Stomach (tissue), 9 donors: ENCODE data around the gene KCNJ9. TPM values are rescaled to one million over a fixed set of nuclear protein-coding genes. Genes with fewer than 3 reads are reported as not detected.
A peak's percentile ranks its signal among the peaks of the same experiment; 100 is the strongest.

Experiments
- DNase-seq, 2 donors: peaks; one replicate each; pipeline versions ENCODE4 v3.0.0 to v3.0.0-alpha.2; 2013 to 2019
- H3K27ac ChIP-seq, 5 donors: fragments of 200-600 bp in 4 of 5; sonication (generic) in 4 of 5; one replicate each; pipeline ENCODE4 v1.5.1; 2013 to 2019; ENCODE audit warnings: mild to moderate bottlenecking in 1 of 5, moderate library complexity in 1 of 5
- H3K27me3 ChIP-seq, 3 donors: fragments of 200-600 bp; sonication (generic); one replicate each; pipeline ENCODE4 v1.5.1; 2017 to 2019; ENCODE audit warnings: mixed run types in 1 of 3
- H3K36me3 ChIP-seq, 4 donors: fragments of 200-600 bp; sonication (generic); 1 replicate in 3 of 4; 2 replicates in 1 of 4; pipeline ENCODE4 v1.5.1; 2016 to 2019
- H3K4me1 ChIP-seq, 4 donors: fragments of 200-600 bp; sonication (generic); one replicate each; pipeline ENCODE4 v1.5.1; 2016 to 2019
- H3K4me3 ChIP-seq, 4 donors: fragments of 200-600 bp; sonication (generic) in 3 of 4; one replicate each; pipeline ENCODE4 v1.5.1; 2016 to 2019; ENCODE audit warnings: mild to moderate bottlenecking in 1 of 4
- H3K9me3 ChIP-seq, 4 donors: fragments of 200-600 bp; sonication (generic); one replicate each; pipeline ENCODE4 v1.5.1; 2016 to 2019
- EP300 ChIP-seq: sonication (generic); formaldehyde crosslinking; IDR thresholded peaks from one replicate; pipeline ENCODE4 v1.6.1; 2017; ENCODE audit warnings: antibody characterized with exemption
- POLR2A ChIP-seq, 4 donors: fragments of 450-650 bp; IDR thresholded peaks; one replicate each; pipeline ENCODE4 v1.6.1; 2016; ENCODE audit warnings: antibody characterized with exemption in 4 of 4, control low read depth in 2 of 4, mild to moderate bottlenecking in 1 of 4, moderate library complexity in 1 of 4
- POLR2AphosphoS5 ChIP-seq, 3 donors: sonication (generic); formaldehyde crosslinking; IDR thresholded peaks; one replicate each; pipeline ENCODE4 v1.6.1; 2016; ENCODE audit warnings: antibody characterized with exemption in 3 of 3
- WGBS, 5 donors: extraction: QIAGEN DNeasy Blood & Tissue Kit in 3 of 5; methylation state at CpG; one replicate each; pipeline versions ENCODE4 v1.1.5 to v1.1.7; 2013 to 2018; 5-methylcytosine and 5-hydroxymethylcytosine counted together
- intact Hi-C: fragments of 100-400 bp; cut with DNase I; formaldehyde crosslinking; loops from one replicate; pipeline ENCODE4 v1.15.1; 2023; ENCODE audit warnings: low total_unique reads
- polyA plus RNA-seq, 3 donors: library from polyadenylated mRNA; stranded (reverse); fragments of 200-250 nt; gene quantifications; one replicate each; pipeline ENCODE4 v1.2.3, GENCODE V29; 2013
- total RNA-seq, 5 donors: library from RNA; depleted of rRNA; stranded (reverse); fragments of >200 nt; gene quantifications; one replicate each; pipeline versions ENCODE4 v1.1.0 to v1.2.3, GENCODE V29; 2014 to 2016
- TF ChIP-seq, protein P1 (sequence below), 7 experiments: fragments of 450-650 bp in 4 of 7; fragments of 200-600 bp in 3 of 7; sonication (generic) in 3 of 7; IDR thresholded peaks; one replicate each; pipeline ENCODE4 v1.5.1; 2016 to 2019; ENCODE audit warnings: antibody characterized with exemption in 7 of 7, control low read depth in 2 of 7, mild to moderate bottlenecking in 1 of 7
- donor health status: healthy with polysubstance abuse.
- donor health status: Bipolar disorder and iron deficiency.
- donor health status: healthy.

The KCNJ9 gene
- total and polyA plus RNA-seq, 8 donors = 0.03 to 0.87 (median 0.06) TPM; not detected in 5

DNA sequence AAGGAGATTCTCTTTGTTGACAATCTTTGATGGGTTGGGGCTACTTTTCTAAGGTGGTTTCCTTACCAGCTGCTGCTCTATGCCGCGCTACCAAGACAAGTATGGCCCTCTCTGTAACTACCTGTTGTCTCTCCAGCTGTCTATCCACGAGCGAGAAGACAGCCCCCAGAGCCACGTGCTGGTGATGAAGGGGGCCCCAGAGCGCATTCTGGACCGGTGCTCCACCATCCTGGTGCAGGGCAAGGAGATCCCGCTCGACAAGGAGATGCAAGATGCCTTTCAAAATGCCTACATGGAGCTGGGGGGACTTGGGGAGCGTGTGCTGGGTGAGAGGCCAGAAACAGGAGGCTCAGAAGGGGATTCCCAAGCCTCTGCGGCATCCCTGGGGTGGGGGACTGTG is 48.6 kb downstream of the KCNJ9 start:
- Histone ChIP-seq H3K27ac (no peak overlapping the region), H3K27me3 (no peaks in the 10 kb centered on the region), H3K9me3 (no peaks in the 10 kb centered on the region), H3K4me1 (peaks cover 0 to 34% (median 11%) of the 10 kb centered on the region in 4 donors), H3K36me3 (peaks cover 0 to 34% (median 11%) of the 10 kb centered on the region in 4 donors), H3K4me3 (no peak overlapping the region)
- 79 to 90% (median 88%) methylated on average over 11 of the region's 11 CpGs for WGBS, 5 donors
- TF ChIP-seq EP300 = no peak
- TF ChIP-seq POLR2AphosphoS5 (IDR thresholded peaks at IDR 0.05) = no peak
- TF ChIP-seq, protein P1, sequence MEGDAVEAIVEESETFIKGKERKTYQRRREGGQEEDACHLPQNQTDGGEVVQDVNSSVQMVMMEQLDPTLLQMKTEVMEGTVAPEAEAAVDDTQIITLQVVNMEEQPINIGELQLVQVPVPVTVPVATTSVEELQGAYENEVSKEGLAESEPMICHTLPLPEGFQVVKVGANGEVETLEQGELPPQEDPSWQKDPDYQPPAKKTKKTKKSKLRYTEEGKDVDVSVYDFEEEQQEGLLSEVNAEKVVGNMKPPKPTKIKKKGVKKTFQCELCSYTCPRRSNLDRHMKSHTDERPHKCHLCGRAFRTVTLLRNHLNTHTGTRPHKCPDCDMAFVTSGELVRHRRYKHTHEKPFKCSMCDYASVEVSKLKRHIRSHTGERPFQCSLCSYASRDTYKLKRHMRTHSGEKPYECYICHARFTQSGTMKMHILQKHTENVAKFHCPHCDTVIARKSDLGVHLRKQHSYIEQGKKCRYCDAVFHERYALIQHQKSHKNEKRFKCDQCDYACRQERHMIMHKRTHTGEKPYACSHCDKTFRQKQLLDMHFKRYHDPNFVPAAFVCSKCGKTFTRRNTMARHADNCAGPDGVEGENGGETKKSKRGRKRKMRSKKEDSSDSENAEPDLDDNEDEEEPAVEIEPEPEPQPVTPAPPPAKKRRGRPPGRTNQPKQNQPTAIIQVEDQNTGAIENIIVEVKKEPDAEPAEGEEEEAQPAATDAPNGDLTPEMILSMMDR (IDR thresholded peaks at IDR 0.05) = no peak
- TF ChIP-seq POLR2A (IDR thresholded peaks at IDR 0.05) = no peak
- DNase-seq = no peak
- intact Hi-C loops = no loop called here

DNA sequence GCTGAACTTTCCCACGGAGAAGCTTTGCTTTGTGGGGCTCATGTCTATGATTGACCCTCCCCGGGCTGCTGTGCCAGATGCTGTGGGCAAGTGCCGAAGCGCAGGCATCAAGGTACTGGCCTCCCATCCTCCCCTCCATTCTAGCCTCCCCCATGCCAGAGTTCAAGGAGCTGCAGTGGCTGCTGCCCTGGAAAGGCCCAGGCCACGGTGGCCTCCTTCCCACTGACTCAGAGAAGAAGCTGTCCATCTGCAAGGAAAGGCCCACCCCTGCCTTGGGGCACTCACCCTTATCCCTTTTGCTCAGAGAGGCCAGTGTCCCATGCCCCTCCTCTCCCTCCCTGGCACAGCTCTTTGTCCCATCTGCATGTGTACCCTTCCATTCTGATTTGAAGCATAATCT is 49.1 kb downstream of the KCNJ9 start:
- no peaks in the 10 kb centered on the region for H3K9me3 ChIP-seq
- no peak overlapping the region for H3K27ac ChIP-seq
- H3K4me3 ChIP-seq = no peak overlapping the region
- H3K4me1 ChIP-seq = peaks cover 0 to 29% (median 9%) of the 10 kb centered on the region in 4 donors
- DNase-seq = no peak
- WGBS, 5 donors = 83 to 100% (median 90%) methylated on average over 2 to 5 of the region's 5 CpGs
- peaks cover 0 to 35% (median 13%) of the 10 kb centered on the region in 4 donors for H3K36me3 ChIP-seq
- no peak for TF ChIP-seq EP300
- no peaks in the 10 kb centered on the region for H3K27me3 ChIP-seq
- intact Hi-C loops = no loop called here

DNA sequence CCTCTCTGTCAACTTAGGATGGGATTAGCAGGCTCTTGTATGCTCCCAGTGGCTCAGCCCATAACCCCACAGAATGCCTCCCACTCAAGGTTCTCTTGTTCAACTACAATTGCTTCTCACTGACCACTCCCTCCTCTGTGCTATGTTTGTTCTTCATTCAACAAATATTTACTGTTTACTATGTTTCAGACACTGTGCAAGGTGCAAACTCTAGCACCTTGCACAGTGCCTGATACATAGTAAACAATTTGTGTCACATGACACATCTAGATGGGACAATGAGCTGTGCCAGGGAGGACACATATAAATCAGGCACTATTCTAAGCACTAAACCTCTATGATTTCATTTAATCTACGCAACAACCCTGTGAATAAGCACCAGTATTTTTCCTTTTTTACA is 49.6 kb downstream of the KCNJ9 start:
- Histone ChIP-seq H3K4me1 (peaks cover 0 to 25% (median 9%) of the 10 kb centered on the region in 4 donors), H3K27ac (peak overlapping the region in 2 of 5 donors; percentile 31 to 64), H3K4me3 (no peak overlapping the region), H3K27me3 (no peaks in the 10 kb centered on the region), H3K36me3 (peaks cover 0 to 39% (median 13%) of the 10 kb centered on the region in 4 donors), H3K9me3 (no peaks in the 10 kb centered on the region)
- no peak for DNase-seq
- TF ChIP-seq POLR2A (IDR thresholded peaks at IDR 0.05) (no peak), POLR2AphosphoS5 (IDR thresholded peaks at IDR 0.05) (no peak), EP300 (no peak)
- TF ChIP-seq, protein P1 (IDR thresholded peaks at IDR 0.05) = no peak
- WGBS, 5 donors = 78 to 100% (median 97%) methylated on average over 1 of the region's 1 CpG
- intact Hi-C loops = no loop called here

DNA sequence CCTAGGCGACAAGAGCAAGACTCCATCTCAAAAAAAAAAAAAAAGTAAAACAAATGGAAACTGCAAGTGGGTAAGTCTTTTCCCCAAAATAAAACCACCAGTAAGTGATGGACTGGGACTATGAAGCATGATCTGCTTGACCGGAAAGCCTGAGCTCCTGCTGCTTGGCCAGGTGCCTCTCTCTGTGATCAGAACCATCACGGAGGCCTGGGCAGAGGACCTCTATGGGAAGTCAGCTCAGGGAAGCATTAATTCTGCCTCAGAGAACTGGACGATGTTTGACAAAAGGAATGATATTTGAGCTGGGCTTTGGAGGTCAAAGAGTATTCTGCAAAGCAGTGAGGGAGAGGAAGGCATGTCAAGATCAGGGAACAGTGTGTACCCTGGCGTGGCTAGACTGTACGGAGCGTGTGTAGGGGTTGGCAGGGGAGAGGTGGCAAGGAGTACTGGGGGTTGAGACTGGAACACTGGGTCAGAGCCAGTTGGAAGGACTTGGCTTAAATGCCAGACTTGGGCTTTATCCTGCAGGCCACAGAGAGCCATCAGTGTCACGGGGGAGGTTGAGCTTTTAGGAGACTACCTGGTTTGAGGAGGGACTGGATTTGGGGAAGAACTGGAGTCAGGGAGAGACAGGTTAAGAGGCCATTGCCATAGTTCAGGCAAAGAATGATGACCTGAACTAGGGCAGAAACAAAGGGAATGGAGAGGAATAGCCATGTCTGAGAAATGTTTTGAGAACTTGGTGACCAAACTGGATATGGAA is 50.6 kb downstream of the KCNJ9 start:
- 41 to 60% (median 44%) methylated on average over 8 of the region's 8 CpGs for WGBS, 5 donors
- Histone ChIP-seq H3K27me3 (no peaks in the 10 kb centered on the region), H3K4me3 (no peak overlapping the region), H3K9me3 (no peaks in the 10 kb centered on the region), H3K36me3 (peaks cover 0 to 49% (median 17%) of the 10 kb centered on the region in 4 donors), H3K27ac (peak overlapping the region in 4 of 5 donors; percentile 26 to 64 (median 29)), H3K4me1 (peaks cover 0 to 25% (median 9%) of the 10 kb centered on the region in 4 donors)
- DNase-seq = peak in 1 of 2 donors; percentile 79
- TF ChIP-seq, protein P1 (IDR thresholded peaks at IDR 0.05) = no peak
- TF ChIP-seq POLR2A (IDR thresholded peaks at IDR 0.05) (no peak), EP300 (peak; percentile 96), POLR2AphosphoS5 (IDR thresholded peaks at IDR 0.05) (peak; percentile 57 to 94 (median 81))
- intact Hi-C loops = no loop called here
